Astrocyte (in vitro differentiated cells and primary cell): ENCODE measurements around the gene STXBP5. TPM values are rescaled to one million over a fixed set of nuclear protein-coding genes. Genes with fewer than 3 reads are reported as not detected.
A peak's percentile ranks its signal among the peaks of the same experiment; 100 is the strongest.

Source experiments
- DNase-seq: peaks from one replicate; pipeline ENCODE4 v3.0.0-alpha.2; 2010; ENCODE audit warnings: low read depth
- FAIRE-seq: peaks from 2 replicates; lab custom pipeline; 2011; peaks lifted over from hg19 to GRCh38; lab: Jason Lieb, UNC
- H2AFZ ChIP-seq: 2 replicates; pipeline ENCODE4 v1.6.0; 2012; ENCODE audit warnings: low read depth, low read length, inconsistent platforms
- H3K27ac ChIP-seq: 2 replicates; pipeline ENCODE4 v1.5.1; 2011; ENCODE audit warnings: low read depth, low read length, inconsistent platforms
- H3K27me3 ChIP-seq: 2 replicates; pipeline ENCODE4 v1.6.0; 2011; ENCODE audit warnings: low read length, inconsistent platforms; ENCODE audit not compliant: insufficient read depth
- H3K36me3 ChIP-seq: 2 replicates; pipeline ENCODE4 v1.5.1; 2011; ENCODE audit warnings: low read length, inconsistent platforms; ENCODE audit not compliant: insufficient read depth
- H3K4me1 ChIP-seq: 2 replicates; pipeline ENCODE4 v1.5.1; 2011; ENCODE audit warnings: low read length, inconsistent platforms; ENCODE audit not compliant: insufficient read depth
- H3K4me2 ChIP-seq: 2 replicates; pipeline ENCODE4 v1.6.0; 2012; ENCODE audit warnings: low read length, inconsistent platforms
- H3K4me3 ChIP-seq: 2 replicates; pipeline ENCODE4 v1.5.1; 2011; ENCODE audit warnings: low read depth, mild to moderate bottlenecking, low read length, inconsistent platforms; ENCODE audit not compliant: insufficient read depth
- H3K79me2 ChIP-seq: 2 replicates; pipeline ENCODE4 v1.6.0; 2012; ENCODE audit warnings: mild to moderate bottlenecking, low read length, inconsistent platforms; ENCODE audit not compliant: insufficient read depth
- H3K9ac ChIP-seq: 2 replicates; pipeline ENCODE4 v1.6.0; 2012; ENCODE audit warnings: mild to moderate bottlenecking, low read length, inconsistent platforms
- H3K9me3 ChIP-seq: 2 replicates; pipeline ENCODE4 v1.5.1; 2012; ENCODE audit warnings: low read depth, mild to moderate bottlenecking, low read length, inconsistent platforms; ENCODE audit not compliant: insufficient read depth
- H4K20me1 ChIP-seq: 2 replicates; pipeline ENCODE4 v1.6.0; 2012; ENCODE audit warnings: low read length, inconsistent platforms; ENCODE audit not compliant: insufficient read depth
- H3K27ac Mint-ChIP-seq: one replicate; pipeline ENCODE4 v1.8.0; 2021; ENCODE audit warnings: mild to moderate bottlenecking, mixed read lengths; ENCODE audit not compliant: unreplicated experiment
- H3K27me3 Mint-ChIP-seq: one replicate; pipeline ENCODE4 v1.8.0; 2021; ENCODE audit warnings: low read depth, mixed read lengths; ENCODE audit not compliant: unreplicated experiment
- H3K36me3 Mint-ChIP-seq: one replicate; pipeline ENCODE4 v1.8.0; 2021; ENCODE audit warnings: low read depth, mixed read lengths; ENCODE audit not compliant: unreplicated experiment
- H3K4me1 Mint-ChIP-seq: one replicate; pipeline ENCODE4 v1.8.0; 2021; ENCODE audit warnings: low read depth, mixed read lengths; ENCODE audit not compliant: unreplicated experiment
- H3K4me3 Mint-ChIP-seq: one replicate; pipeline ENCODE4 v1.8.0; 2021; ENCODE audit warnings: mild to moderate bottlenecking, moderate library complexity, mixed read lengths; ENCODE audit not compliant: unreplicated experiment
- H3K9me3 Mint-ChIP-seq: one replicate; pipeline ENCODE4 v1.8.0; 2021; ENCODE audit warnings: mild to moderate bottlenecking, mixed read lengths; ENCODE audit not compliant: unreplicated experiment
- CTCF ChIP-seq: IDR thresholded peaks from 2 replicates; pipeline ENCODE4 v1.5.1; 2011; ENCODE audit warnings: low read depth, mild to moderate bottlenecking, inconsistent platforms, low read length, moderate library complexity; ENCODE audit not compliant: insufficient read depth
- EZH2 ChIP-seq: IDR thresholded peaks from 2 replicates; pipeline ENCODE4 v1.6.1; 2012; ENCODE audit warnings: mild to moderate bottlenecking, low read length, inconsistent platforms; ENCODE audit not compliant: insufficient read depth
- total RNA-seq: library from RNA; stranded (reverse); gene quantifications from 2 replicates; pipeline ENCODE4 v1.2.1, GENCODE V29; 2021

The STXBP5 gene
- total RNA-seq, 1 donor from 2014 or later, result 25.7 TPM

DNA sequence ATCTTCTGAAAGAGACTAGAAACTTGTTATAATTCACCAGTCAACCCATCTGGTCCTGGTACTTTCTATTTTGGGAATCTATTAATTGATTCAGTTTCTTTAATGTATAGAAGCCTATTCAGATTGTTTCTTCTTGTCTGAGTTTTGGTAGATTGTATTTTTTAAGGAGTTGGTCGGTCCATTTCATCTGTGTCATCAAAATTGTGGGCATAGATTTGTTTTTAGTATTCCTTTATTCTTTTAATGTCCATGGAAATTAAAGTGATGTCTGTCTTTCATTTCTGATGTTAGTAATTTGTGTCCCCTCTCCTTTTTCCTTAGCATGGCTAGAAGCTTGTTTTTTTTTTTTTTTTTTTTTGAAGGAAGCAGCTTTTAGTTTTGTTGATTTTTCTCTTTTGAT lies 15.2 kb downstream of the STXBP5 start:
- Mint-ChIP-seq H3K4me3 (no peak overlapping the region), H3K9me3 (no peaks in the 10 kb centered on the region), H3K36me3 (peaks cover 7% of the 10 kb centered on the region), H3K4me1 (peaks cover 9% of the 10 kb centered on the region), H3K27ac (peak overlapping the region; percentile 47), H3K27me3 (no peaks in the 10 kb centered on the region)
- Histone ChIP-seq H3K79me2 (peaks cover 67% of the 10 kb centered on the region), H3K27ac (no peak overlapping the region), H3K36me3 (no peaks in the 10 kb centered on the region), H4K20me1 (peaks cover 13% of the 10 kb centered on the region), H3K27me3 (no peaks in the 10 kb centered on the region), H3K9me3 (no peaks in the 10 kb centered on the region), H3K4me3 (no peak overlapping the region), H3K9ac (no peak overlapping the region), H3K4me2 (no peak overlapping the region), H3K4me1 (no peaks in the 10 kb centered on the region), H2AFZ (no peak overlapping the region)
- FAIRE-seq (no peak), DNase-seq (no peak)
- no peak for TF ChIP-seq EZH2
- no peak for TF ChIP-seq CTCF

- H3K9me3 Mint-ChIP-seq, result no peaks in the 10 kb centered on the region
- peaks cover 6% of the 10 kb centered on the region for H3K4me1 Mint-ChIP-seq
- H3K4me1 ChIP-seq, result no peaks in the 10 kb centered on the region
- DNase-seq, result no peak
- no peak for TF ChIP-seq CTCF
- H3K79me2 ChIP-seq, result peaks cover 64% of the 10 kb centered on the region
- H3K27me3 Mint-ChIP-seq, result no peaks in the 10 kb centered on the region
- H3K36me3 ChIP-seq, result no peaks in the 10 kb centered on the region
- H3K4me2 ChIP-seq, result no peak overlapping the region
- H3K27me3 ChIP-seq, result no peaks in the 10 kb centered on the region
- H4K20me1 ChIP-seq, result peaks cover 13% of the 10 kb centered on the region
- no peak overlapping the region for H3K4me3 Mint-ChIP-seq
- H3K27ac Mint-ChIP-seq, result no peak overlapping the region
- no peak overlapping the region for H2AFZ ChIP-seq
- H3K9me3 ChIP-seq, result no peaks in the 10 kb centered on the region
- no peak overlapping the region for H3K4me3 ChIP-seq
- no peak overlapping the region for H3K27ac ChIP-seq
- no peak overlapping the region for H3K9ac ChIP-seq
- no peak for FAIRE-seq
- peaks cover 7% of the 10 kb centered on the region for H3K36me3 Mint-ChIP-seq
Measured at GRCh38 chr6:147220345-147220744, 16.1 kb downstream of the STXBP5 start.

GRCh38 chr6:147221739-147222138 lies 17.5 kb downstream of the STXBP5 start:
- Histone ChIP-seq H3K27ac (no peak overlapping the region), H3K9me3 (no peaks in the 10 kb centered on the region), H3K36me3 (no peaks in the 10 kb centered on the region), H2AFZ (no peak overlapping the region), H3K4me2 (no peak overlapping the region), H3K4me1 (no peaks in the 10 kb centered on the region), H3K4me3 (no peak overlapping the region), H3K79me2 (peaks cover 66% of the 10 kb centered on the region), H4K20me1 (peaks cover 13% of the 10 kb centered on the region), H3K9ac (no peak overlapping the region), H3K27me3 (no peaks in the 10 kb centered on the region)
- FAIRE-seq (no peak), DNase-seq (no peak)
- H3K27ac Mint-ChIP-seq, result no peak overlapping the region
- peaks cover 7% of the 10 kb centered on the region for H3K36me3 Mint-ChIP-seq
- no peak for TF ChIP-seq CTCF
- TF ChIP-seq EZH2, result no peak
- H3K4me1 Mint-ChIP-seq, result peaks cover 6% of the 10 kb centered on the region
- H3K9me3 Mint-ChIP-seq, result no peaks in the 10 kb centered on the region
- H3K27me3 Mint-ChIP-seq, result no peaks in the 10 kb centered on the region
- H3K4me3 Mint-ChIP-seq, result no peak overlapping the region
